ENCODE measurements around the gene RTKN2. TPM values are rescaled to one million over a fixed set of nuclear protein-coding genes. Genes with fewer than 3 reads are reported as not detected.

The RTKN2 gene
- total and polyA plus RNA-seq, 3 donors from 2014 or later = 6.3 to 9.1 (median 7.5) TPM

DNA sequence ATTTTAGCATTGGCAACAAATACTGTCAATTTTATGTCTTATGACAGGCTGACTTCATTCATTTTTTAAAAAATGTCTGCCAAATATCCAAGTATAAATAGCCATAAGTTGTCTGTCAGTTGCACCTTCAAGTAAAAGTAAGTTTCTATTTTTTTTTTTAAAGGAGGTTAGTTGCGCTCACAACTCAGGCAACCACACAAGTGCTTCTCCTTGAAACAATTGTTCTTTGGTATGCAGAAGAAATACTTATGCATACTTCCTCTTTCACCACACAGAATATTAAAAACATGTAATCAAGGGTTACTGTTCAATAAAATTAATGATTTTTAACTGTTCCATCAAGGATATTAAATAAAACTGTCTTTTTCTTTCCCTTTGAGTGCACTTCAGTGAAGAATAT, 97.9 kb downstream of the RTKN2 start:
- no peak for DNase-seq
- Histone ChIP-seq H3K36me3 (ENCODE audit: low read depth, missing control alignments) (no peaks in the 10 kb centered on the region), H3K27me3 (no peaks in the 10 kb centered on the region), H3K4me3 (no peak overlapping the region), H3K27ac (no peak overlapping the region), H3K9me3 (no peaks in the 10 kb centered on the region), H3K4me1 (no peaks in the 10 kb centered on the region)
- intact Hi-C loops (cut with DNase I; ENCODE audit: low total_unique reads) = no loop called here
- TF ChIP-seq POLR2A (IDR thresholded peaks at IDR 0.05) = no peak
- TF ChIP-seq, protein P1, sequence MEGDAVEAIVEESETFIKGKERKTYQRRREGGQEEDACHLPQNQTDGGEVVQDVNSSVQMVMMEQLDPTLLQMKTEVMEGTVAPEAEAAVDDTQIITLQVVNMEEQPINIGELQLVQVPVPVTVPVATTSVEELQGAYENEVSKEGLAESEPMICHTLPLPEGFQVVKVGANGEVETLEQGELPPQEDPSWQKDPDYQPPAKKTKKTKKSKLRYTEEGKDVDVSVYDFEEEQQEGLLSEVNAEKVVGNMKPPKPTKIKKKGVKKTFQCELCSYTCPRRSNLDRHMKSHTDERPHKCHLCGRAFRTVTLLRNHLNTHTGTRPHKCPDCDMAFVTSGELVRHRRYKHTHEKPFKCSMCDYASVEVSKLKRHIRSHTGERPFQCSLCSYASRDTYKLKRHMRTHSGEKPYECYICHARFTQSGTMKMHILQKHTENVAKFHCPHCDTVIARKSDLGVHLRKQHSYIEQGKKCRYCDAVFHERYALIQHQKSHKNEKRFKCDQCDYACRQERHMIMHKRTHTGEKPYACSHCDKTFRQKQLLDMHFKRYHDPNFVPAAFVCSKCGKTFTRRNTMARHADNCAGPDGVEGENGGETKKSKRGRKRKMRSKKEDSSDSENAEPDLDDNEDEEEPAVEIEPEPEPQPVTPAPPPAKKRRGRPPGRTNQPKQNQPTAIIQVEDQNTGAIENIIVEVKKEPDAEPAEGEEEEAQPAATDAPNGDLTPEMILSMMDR (IDR thresholded peaks at IDR 0.05) = no peak
- 74 to 90% methylated on average over 1 of the region's 1 CpG for WGBS, 2 donors

DNA sequence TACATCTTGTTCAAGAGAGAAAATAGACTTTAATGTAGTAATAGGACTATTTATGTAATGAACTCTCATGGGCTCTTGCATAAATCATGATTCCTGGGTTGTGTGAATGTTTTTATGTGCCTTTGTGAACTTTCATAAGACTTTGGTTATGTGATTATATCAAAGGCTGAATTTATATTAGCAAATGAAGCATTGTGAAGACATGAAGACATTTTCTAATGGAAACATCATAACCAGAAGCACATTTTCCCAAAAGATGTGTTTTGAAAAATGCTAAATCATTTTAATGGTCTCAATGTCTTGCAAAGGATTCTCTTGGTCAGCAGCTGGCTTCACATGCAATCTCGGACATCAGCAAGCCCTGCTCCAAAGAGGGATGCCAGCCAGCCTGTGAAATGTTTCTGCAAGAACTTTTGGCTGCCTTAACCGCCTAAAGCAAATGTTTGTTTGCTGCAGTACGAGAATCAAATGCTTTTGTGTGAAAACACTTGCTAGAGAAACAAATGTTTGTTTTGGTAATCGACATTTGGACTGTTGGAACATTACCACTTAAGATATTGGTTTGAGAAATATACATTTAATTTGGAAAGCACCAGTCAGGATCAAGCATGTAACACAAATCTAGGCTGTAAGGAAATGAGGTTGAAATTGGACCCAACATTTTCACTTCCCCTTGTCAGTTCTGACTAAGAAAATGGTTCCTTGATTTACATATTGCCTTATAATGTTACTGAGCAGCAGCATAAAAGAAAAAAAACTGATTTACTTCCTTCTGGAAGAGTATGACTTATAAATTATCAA, 102.1 kb downstream of the RTKN2 start:
- no peaks in the 10 kb centered on the region for H3K36me3 ChIP-seq (ENCODE audit: low read depth, missing control alignments)
- TF ChIP-seq, protein P1 (IDR thresholded peaks at IDR 0.05) = no peak
- no peak for TF ChIP-seq POLR2A (IDR thresholded peaks at IDR 0.05)
- H3K27me3 ChIP-seq = no peaks in the 10 kb centered on the region
- H3K27ac ChIP-seq = no peak overlapping the region
- no peaks in the 10 kb centered on the region for H3K4me1 ChIP-seq
- 32 to 45% methylated on average over 4 of the region's 4 CpGs for WGBS, 2 donors
- intact Hi-C loops (cut with DNase I; ENCODE audit: low total_unique reads) = no loop called here
- no peaks in the 10 kb centered on the region for H3K9me3 ChIP-seq
- no peak overlapping the region for H3K4me3 ChIP-seq
- peak; percentile 26 for DNase-seq

DNA sequence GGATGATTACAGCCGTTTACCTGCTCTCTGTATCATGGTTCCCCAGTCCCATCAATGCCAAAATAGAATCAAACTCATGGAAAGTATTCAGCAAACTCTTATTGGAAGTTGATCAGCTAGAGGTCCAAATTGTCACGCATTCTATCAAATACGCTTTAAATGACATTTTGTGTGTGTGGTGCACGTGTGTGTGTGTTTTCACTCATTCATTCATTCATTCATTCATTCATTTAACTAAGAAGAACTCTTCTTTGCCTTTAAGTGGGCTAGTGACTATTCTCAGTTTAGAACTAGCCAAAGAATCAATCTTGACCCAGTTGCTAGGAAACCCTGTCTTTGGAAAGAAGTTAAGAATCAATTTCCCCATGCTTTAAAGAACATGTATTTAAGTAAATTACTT, 102.8 kb downstream of the RTKN2 start:
- 83 to 84% methylated on average over 4 of the region's 4 CpGs for WGBS, 2 donors
- no peak for DNase-seq
- Histone ChIP-seq H3K4me3 (no peak overlapping the region), H3K4me1 (no peaks in the 10 kb centered on the region), H3K27ac (no peak overlapping the region), H3K27me3 (no peaks in the 10 kb centered on the region), H3K36me3 (ENCODE audit: low read depth, missing control alignments) (no peaks in the 10 kb centered on the region), H3K9me3 (no peaks in the 10 kb centered on the region)
- intact Hi-C loops (cut with DNase I; ENCODE audit: low total_unique reads) = no loop called here
- no peak for TF ChIP-seq POLR2A (IDR thresholded peaks at IDR 0.05)
- TF ChIP-seq, protein P1 (IDR thresholded peaks at IDR 0.05) = no peak

DNA sequence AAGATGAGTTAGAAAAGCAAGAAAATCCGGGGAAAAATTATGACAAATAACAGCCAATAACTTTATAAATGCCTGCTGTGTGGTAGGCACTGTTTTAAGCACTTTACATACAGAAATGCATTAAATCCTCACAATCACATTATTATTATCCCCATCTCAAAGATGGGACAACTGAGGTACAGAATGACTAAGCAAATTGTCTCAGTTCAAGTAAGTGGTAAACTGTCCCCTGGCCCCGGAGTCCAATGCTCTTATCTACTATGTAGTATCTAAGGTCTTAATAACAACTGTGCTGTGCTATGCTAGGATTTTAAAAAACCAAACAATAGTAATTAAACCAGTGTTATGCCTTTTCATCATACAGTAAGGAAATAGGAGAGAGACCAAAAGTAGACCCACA, 105.6 kb downstream of the RTKN2 start:
- H3K4me3 ChIP-seq = no peak overlapping the region
- WGBS, 2 donors = 85 to 93% methylated on average over 2 of the region's 2 CpGs
- H3K9me3 ChIP-seq = no peaks in the 10 kb centered on the region
- H3K4me1 ChIP-seq = no peaks in the 10 kb centered on the region
- intact Hi-C loops (cut with DNase I; ENCODE audit: low total_unique reads) = no loop called here
- DNase-seq = no peak
- TF ChIP-seq POLR2A (IDR thresholded peaks at IDR 0.05) = no peak
- no peaks in the 10 kb centered on the region for H3K36me3 ChIP-seq (ENCODE audit: low read depth, missing control alignments)
- H3K27ac ChIP-seq = no peak overlapping the region
- no peaks in the 10 kb centered on the region for H3K27me3 ChIP-seq

DNA sequence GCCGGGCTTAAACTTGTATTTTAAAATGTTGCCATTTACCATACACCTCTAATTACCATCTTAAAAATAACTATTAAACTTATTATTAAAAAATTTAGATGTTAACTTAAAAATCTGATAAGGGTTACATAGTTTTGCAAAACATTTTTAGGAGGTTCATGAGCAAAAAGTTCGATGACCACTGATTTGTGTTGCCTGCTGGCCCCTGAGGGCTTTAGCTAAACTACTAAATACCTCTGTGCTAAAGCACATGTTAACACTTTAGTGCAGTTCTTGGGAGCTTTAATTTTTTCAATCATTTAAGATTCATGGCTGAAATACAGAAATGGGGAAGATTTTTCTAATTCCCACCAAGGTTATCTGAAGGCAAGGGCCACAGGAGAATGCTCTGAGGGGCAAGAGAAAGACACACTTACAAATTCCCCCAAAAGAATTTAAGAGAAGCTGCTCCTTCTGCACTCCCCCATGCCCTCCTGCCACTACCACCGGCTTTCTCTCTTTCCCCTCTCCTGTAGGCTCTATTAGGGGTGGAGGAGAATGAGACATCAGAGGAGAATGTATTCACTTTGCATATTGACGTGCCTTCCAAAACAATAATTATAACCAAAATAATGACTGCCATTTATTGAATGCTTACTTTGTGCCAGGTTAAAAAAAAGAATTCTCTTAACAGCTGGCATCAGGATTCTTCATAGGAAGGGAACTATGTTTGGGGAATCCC, 106.2 kb downstream of the RTKN2 start:
- H3K4me3 ChIP-seq = no peak overlapping the region
- no peaks in the 10 kb centered on the region for H3K4me1 ChIP-seq
- H3K27ac ChIP-seq = no peak overlapping the region
- TF ChIP-seq, protein P1 (IDR thresholded peaks at IDR 0.05) = no peak
- TF ChIP-seq POLR2A (IDR thresholded peaks at IDR 0.05) = no peak
- WGBS, 2 donors = 82 to 83% methylated on average over 4 of the region's 4 CpGs
- no peaks in the 10 kb centered on the region for H3K27me3 ChIP-seq
- intact Hi-C loops (cut with DNase I; ENCODE audit: low total_unique reads) = no loop called here
- DNase-seq = no peak
- H3K36me3 ChIP-seq (ENCODE audit: low read depth, missing control alignments) = no peaks in the 10 kb centered on the region
- H3K9me3 ChIP-seq = no peaks in the 10 kb centered on the region
